ENCODE results near the gene DIABLO. TPM values are rescaled to one million over a fixed set of nuclear protein-coding genes. Genes with fewer than 3 reads are reported as not detected.
"Not testable (repeated sequence)": the region's sequence is repeated elsewhere in the genome, so short reads cannot be mapped to it uniquely, and the experiment has no call there.

Gene DIABLO
- polyA plus RNA-seq, 1 donor, result 28.1 TPM

GRCh38 chr12:122208073-122208820 is 17.6 kb downstream of the DIABLO start:
- DNase-seq, result no peak

GRCh38 chr12:122207391-122207790 is 18.5 kb downstream of the DIABLO start:
- no peak for DNase-seq

GRCh38 chr12:122206976-122207375 is 18.9 kb downstream of the DIABLO start:
- no peak for DNase-seq

GRCh38 chr12:122206111-122206881 is 19.6 kb downstream of the DIABLO start:
- DNase-seq, result no peak

- no peak for DNase-seq
These were observed 20.6 kb downstream of the DIABLO start for GRCh38 chr12:122205053-122205925.

- DNase-seq, result no peak
These were observed 21.4 kb downstream of the DIABLO start for GRCh38 chr12:122204167-122205052.

- DNase-seq, result no peak
These were observed 22.3 kb downstream of the DIABLO start, which contains the start of gene B3GNT4 for GRCh38 chr12:122203301-122204166. Gene B3GNT4 (plus strand): TSS chr12:122203709. CDS start chr12:122204619, 910 bp downstream.

- not testable (repeated sequence) for DNase-seq
These were observed 23.0 kb downstream of the DIABLO start for GRCh38 chr12:122202811-122203210.

- no peak for DNase-seq
These were observed 23.8 kb downstream of the DIABLO start for GRCh38 chr12:122202017-122202416.

GRCh38 chr12:122201381-122201780 is 24.5 kb downstream of the DIABLO start:
- no peak for DNase-seq

- no peak for DNase-seq
These were observed 25.2 kb downstream of the DIABLO start for GRCh38 chr12:122200541-122201175.

- DNase-seq, result no peak
These were observed 26.1 kb downstream of the DIABLO start for GRCh38 chr12:122199484-122200355.

GRCh38 chr12:122197612-122197966 is 28.3 kb downstream of the DIABLO start:
- no peak for DNase-seq

- DNase-seq, result no peak
These were observed 30.4 kb downstream of the DIABLO start for GRCh38 chr12:122195405-122195804.

GRCh38 chr12:122194804-122195203 is 31.0 kb downstream of the DIABLO start:
- no peak for DNase-seq

GRCh38 chr12:122192441-122192840 is 33.4 kb downstream of the DIABLO start:
- DNase-seq, result no peak

GRCh38 chr12:122190842-122191668 is 34.8 kb downstream of the DIABLO start:
- no peak for DNase-seq
